AG04450 (cell line): ENCODE data around the gene DNM3. TPM values are rescaled to one million over a fixed set of nuclear protein-coding genes. Genes with fewer than 3 reads are reported as not detected.

Source experiments
- CTCF ChIA-PET: fragments of 300-600, 350-600 bp; formaldehyde crosslinking; extraction: SDS; loops from one replicate; lab custom pipeline; 2022; ENCODE audit warnings: antibody characterized with exemption, inconsistent platforms; lab: Charles Lee
- POLR2A ChIA-PET: fragments of 350-600 bp; formaldehyde crosslinking; extraction: SDS; loops from one replicate; lab custom pipeline; 2021; ENCODE audit warnings: antibody characterized with exemption, inconsistent platforms; lab: Yijun Ruan, JAX
- DNase-seq: peaks from one replicate; pipeline ENCODE4 v3.0.0-alpha.2; 2011; ENCODE audit warnings: low read depth, low spot score
- H3K27ac ChIP-seq: one replicate; pipeline ENCODE4 v1.5.1; 2012; ENCODE audit warnings: low read depth, low read length, control low read depth
- H3K27me3 ChIP-seq: one replicate; pipeline ENCODE4 v1.6.0; 2012; ENCODE audit warnings: low read length; ENCODE audit not compliant: control insufficient read depth, insufficient read depth
- H3K4me3 ChIP-seq: 2 replicates; pipeline ENCODE4 v1.5.1; 2011; ENCODE audit warnings: mild to moderate bottlenecking, low read depth, low read length, control low read depth
- H3K9me3 ChIP-seq: 2 replicates; pipeline ENCODE4 v1.5.1; 2012; ENCODE audit warnings: low read length; ENCODE audit not compliant: control insufficient read depth, insufficient read depth
- polyA plus RNA-seq: library from polyadenylated mRNA; depleted of rRNA; stranded (reverse); fragments of >200 nt; gene quantifications from 2 replicates; pipeline ENCODE4 v1.2.3, GENCODE V29; 2011
- TF ChIP-seq, protein P1 (sequence below): IDR thresholded peaks from 2 replicates; pipeline ENCODE4 v1.5.1; 2011; ENCODE audit warnings: low read depth, low read length, control low read depth, inconsistent platforms

The DNM3 gene
- polyA plus RNA-seq, 1 experiment = 0.37 TPM

- no peak for DNase-seq
- no peaks in the 10 kb centered on the region for H3K27me3 ChIP-seq
- POLR2A ChIA-PET = interaction anchor here (0.6 kb wide), 1 partner anchor 225 kb away, joined by 15 read pairs; no protein-coding TSS in a partner anchor
- CTCF ChIA-PET = interaction anchor here (0.6 to 13.7 kb wide), 52 partner anchors 9 to 735 kb away, joined by 3 to 484 read pairs (median 4); partner anchors contain the start of genes DNM3, METTL13 and PRRC2C
- no peaks in the 10 kb centered on the region for H3K9me3 ChIP-seq
- TF ChIP-seq, protein P1, sequence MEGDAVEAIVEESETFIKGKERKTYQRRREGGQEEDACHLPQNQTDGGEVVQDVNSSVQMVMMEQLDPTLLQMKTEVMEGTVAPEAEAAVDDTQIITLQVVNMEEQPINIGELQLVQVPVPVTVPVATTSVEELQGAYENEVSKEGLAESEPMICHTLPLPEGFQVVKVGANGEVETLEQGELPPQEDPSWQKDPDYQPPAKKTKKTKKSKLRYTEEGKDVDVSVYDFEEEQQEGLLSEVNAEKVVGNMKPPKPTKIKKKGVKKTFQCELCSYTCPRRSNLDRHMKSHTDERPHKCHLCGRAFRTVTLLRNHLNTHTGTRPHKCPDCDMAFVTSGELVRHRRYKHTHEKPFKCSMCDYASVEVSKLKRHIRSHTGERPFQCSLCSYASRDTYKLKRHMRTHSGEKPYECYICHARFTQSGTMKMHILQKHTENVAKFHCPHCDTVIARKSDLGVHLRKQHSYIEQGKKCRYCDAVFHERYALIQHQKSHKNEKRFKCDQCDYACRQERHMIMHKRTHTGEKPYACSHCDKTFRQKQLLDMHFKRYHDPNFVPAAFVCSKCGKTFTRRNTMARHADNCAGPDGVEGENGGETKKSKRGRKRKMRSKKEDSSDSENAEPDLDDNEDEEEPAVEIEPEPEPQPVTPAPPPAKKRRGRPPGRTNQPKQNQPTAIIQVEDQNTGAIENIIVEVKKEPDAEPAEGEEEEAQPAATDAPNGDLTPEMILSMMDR = peak; percentile 89
- H3K27ac ChIP-seq = no peak overlapping the region
- H3K4me3 ChIP-seq = no peak overlapping the region
Observed at GRCh38 chr1:171984850-171985485, 143.7 kb downstream of the DNM3 start.

GRCh38 chr1:171985639-171986038 is 144.3 kb downstream of the DNM3 start:
- no peak overlapping the region for H3K4me3 ChIP-seq
- H3K27ac ChIP-seq = no peak overlapping the region
- POLR2A ChIA-PET = interaction anchor here (0.6 kb wide), 1 partner anchor 225 kb away, joined by 15 read pairs; no protein-coding TSS in a partner anchor
- H3K9me3 ChIP-seq = no peaks in the 10 kb centered on the region
- TF ChIP-seq, protein P1 = peak; percentile 21; the same call in 1 of the 2 replicates
- CTCF ChIA-PET = interaction anchor here (0.6 to 13.7 kb wide), 51 partner anchors 10 to 734 kb away, joined by 3 to 484 read pairs (median 4); partner anchors contain the start of genes DNM3, METTL13 and PRRC2C
- H3K27me3 ChIP-seq = no peaks in the 10 kb centered on the region
- DNase-seq = no peak

- CTCF ChIA-PET = interaction anchor here (0.6 to 13.7 kb wide), 5 partner anchors 14 to 806 kb away, joined by 3 to 484 read pairs (median 20); no protein-coding TSS in a partner anchor
- POLR2A ChIA-PET = no interaction called here
- DNase-seq = no peak
- TF ChIP-seq, protein P1 = no peak
- no peaks in the 10 kb centered on the region for H3K27me3 ChIP-seq
- H3K9me3 ChIP-seq = no peaks in the 10 kb centered on the region
- no peak overlapping the region for H3K4me3 ChIP-seq
- H3K27ac ChIP-seq = no peak overlapping the region
Observed at GRCh38 chr1:171988243-171988885, 147.1 kb downstream of the DNM3 start.

GRCh38 chr1:171990371-171990770 is 149.1 kb downstream of the DNM3 start:
- TF ChIP-seq, protein P1 = no peak
- Histone ChIP-seq H3K9me3 (no peaks in the 10 kb centered on the region), H3K27me3 (no peaks in the 10 kb centered on the region), H3K27ac (no peak overlapping the region), H3K4me3 (no peak overlapping the region)
- POLR2A ChIA-PET = no interaction called here
- no peak for DNase-seq
- CTCF ChIA-PET = interaction anchor here (0.7 to 13.7 kb wide), 3 partner anchors 12 to 345 kb away, joined by 3 to 484 read pairs (median 12); no protein-coding TSS in a partner anchor
